ENCODE data around the gene CNTN4.

Gene CNTN4

DNA sequence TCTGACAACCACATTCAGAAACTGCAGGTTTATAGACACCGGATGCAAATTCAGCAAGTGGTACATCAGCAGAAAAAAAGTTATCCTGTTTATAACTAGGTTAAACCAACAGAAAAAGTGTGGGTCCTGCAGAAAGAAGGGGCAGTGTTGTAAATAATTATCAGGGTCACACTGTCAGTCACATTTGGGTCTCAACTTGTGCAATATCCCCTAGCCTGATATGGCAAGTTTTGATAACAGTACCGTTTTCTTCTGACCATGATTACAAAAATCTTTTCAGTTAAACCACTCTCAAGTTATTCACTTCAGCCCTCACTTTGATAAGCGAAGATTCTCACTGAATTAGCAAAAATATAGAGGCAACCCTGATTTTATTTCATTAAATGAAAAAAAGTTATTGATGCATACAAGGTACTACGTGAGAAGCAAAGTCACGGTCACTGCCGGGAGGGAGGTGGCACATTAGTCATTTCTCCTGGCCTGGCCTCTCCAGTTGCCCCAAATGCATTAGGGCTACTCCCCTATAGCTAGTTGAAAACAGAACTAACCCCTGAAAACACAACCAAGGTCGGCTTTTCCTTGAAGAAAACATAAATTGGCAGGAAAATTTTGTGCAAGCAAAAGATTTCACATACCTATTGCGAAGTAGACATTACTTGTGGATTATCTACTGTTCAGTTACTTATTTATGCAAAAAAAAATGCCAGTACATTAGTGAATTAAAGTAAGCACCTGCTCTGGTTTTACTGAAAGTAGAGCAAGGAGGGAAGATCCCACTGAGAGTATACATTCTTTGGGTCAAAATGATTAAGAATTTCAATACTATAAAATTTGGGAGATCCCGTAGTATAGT is 982.9 kb downstream of the CNTN4 start:
- DNase-seq: no peak

DNA sequence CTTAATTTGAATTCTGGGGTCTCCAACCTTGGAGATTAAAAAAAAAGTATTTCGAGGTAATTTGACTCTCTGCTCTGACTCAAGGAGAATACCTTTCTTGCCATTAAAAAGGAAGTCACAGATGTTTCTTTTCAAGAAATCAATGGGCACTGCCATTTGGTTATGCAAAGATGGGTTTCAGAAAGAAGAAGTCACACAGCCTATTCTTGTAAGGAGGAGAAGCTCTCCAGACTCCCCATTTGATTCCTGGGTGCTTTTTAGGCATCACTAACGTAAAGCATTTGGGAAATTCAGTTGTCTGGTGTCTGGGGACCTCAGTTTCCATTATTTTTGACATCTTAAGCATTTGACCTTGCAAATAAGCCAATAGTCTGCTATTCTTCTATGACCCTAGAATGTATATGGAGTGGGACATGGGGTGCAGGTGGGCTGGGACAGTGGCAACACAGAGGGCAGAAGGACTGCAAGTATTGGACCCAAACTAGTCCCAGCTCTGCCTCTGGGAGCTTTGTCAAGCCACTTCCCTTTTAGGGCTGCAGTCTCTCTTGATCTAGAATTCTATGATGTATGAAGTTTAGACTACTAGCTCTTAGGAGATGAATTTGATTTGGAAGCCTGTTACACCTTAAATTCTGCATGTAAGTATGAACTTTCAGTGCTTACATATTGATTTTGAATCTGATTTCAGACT is 983.7 kb downstream of the CNTN4 start:
- no peak for DNase-seq

DNA sequence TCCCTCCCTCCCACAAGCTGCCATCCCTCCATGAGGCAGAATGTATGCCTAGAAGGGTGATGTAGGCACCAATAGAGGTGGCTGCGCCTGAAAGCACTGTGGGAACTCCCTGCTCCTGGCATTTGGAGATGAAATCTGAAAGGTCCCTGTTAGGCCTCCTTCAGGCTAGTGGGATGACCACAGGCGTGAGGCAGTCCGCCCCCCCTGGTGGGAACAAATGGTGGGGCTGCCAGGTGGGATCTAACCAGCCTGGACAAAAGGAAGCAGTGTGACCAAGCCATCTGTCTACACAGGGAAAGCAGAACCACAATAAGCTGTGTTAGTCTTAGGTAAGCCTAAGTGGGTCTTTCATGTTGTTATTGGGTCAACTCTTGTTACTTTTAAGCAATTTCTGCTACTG is 986.2 kb downstream of the CNTN4 start:
- no peak for DNase-seq

DNA sequence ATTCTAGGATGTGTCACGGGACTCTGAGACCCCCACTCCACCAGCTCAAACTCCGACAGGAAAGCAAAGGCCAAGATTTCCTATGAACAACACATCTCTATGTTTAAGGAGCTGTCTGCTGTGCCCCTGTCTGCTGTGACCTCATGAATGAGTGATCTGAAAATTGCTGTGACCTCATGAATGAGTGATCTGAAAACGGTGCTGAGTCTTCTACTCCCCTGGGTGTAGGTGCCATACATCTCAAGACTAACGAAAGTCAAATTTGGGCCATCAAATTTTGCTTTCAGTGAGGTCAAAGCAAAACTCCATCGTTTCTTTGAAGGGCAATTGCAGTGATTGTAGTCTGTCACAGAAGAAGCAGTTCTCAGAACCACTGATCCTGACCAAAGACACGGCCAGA is 987.1 kb downstream of the CNTN4 start:
- DNase-seq: no peak

DNA sequence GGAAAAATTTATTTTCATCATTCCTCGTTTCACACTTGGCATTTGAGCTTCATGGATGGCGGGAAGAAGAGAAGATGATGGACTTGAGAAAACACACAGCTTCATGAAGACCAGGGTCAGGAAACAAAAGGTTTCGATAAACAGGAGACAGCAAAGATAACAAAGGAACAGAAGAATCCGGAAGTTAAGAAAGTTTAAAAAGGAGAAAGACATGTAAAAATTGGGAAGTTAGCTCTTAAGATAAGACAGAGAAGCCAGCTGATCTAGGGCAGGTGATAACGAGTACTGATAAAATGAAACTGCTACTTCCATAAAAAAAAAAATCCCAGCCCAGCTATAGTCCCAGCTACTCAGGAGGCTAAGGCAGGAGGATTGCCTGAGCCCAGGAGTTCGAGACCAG is 987.6 kb downstream of the CNTN4 start:
- no peak for DNase-seq

DNA sequence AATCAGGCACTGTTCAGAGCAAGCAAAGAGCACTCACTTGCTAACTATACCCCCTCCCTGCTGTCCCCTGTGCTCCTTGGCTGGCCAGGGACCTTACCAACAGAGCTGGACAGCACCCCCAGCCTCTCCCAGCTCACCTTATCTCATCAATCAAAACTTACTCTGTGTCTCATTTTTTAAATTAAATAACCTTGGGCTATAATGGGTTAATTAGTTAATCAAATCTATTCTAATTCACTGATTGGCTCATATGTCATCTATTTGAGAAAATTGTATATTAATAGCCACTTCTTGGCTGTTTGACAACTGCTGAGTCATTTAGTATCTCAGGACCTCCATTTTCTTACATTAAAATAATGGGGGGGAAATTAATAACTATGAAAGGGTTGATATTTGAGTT is 988.6 kb downstream of the CNTN4 start:
- no peak for DNase-seq

DNA sequence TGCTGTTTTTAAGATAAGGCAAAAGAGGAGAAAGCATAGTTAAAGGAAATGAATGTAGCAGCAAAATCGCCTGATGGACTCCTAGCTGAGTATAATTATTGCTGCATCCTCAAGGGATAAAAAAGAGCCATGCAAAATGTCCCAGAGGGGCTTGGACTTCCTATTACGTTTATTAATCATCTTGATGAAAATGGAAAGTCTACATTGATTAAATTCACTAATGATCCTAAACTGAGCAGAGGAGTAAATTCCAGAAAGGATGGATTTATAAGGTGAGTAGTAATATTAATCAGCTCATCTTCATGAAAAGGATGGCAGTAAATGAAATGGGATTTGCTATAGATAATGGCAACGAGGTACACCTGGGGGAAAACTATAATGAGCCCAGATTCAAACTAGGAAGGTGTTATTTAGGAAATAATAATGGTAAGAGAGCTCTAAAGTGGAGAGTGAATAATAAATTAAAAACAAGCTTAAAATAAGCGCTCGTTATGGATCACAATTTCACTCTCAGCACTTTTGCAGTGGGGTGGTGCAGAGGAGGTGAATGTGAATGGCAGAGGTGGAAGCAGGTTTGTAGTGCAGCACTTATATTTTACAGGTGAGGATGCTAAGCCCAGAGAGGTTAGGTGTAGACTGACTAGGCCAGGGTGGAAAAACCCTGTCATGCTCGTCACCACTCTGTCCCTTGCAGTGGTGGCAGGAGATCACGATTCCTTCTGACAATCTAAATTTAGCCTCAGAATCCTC is 989.2 kb downstream of the CNTN4 start:
- DNase-seq: no peak

DNA sequence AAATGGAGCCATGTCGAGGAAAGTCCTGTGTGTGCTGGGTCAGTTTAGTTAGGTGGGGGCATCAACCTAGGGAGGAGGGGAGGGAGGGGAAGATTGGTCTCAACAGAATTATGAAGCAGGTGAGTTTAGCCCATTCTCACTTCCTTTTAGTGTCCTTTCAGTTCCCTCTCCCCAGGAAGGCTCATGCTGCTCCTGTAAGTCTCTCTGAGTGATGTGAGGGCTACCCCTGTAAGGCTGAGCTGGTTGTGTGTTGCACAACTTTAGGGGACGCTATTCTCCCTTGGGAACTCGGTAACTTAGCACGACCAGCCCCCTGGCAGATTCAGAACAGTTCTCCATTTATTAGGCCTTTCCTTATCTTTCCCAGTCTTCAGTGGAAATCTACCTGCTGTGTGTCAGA is 990.4 kb downstream of the CNTN4 start:
- no peak for DNase-seq

DNA sequence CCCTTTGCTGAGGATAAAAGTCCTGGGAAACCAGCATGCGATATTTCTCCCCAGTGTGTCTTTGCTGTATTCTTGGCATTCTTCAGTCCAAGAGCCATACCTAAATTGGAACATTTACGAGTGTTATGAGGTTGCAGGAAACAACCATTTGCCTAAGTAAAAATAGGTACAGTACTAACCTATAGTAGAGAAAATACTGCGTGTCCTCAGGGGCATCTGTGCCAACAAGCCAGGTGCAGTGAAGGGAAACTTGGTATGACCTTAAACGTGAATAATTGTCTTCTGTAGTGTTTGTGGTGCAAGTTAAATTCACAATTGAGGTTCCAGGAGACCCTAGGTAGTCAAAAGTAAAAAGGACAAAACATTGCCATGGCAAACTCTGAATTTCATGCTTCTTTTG is 999.3 kb downstream of the CNTN4 start:
- DNase-seq: no peak

DNA sequence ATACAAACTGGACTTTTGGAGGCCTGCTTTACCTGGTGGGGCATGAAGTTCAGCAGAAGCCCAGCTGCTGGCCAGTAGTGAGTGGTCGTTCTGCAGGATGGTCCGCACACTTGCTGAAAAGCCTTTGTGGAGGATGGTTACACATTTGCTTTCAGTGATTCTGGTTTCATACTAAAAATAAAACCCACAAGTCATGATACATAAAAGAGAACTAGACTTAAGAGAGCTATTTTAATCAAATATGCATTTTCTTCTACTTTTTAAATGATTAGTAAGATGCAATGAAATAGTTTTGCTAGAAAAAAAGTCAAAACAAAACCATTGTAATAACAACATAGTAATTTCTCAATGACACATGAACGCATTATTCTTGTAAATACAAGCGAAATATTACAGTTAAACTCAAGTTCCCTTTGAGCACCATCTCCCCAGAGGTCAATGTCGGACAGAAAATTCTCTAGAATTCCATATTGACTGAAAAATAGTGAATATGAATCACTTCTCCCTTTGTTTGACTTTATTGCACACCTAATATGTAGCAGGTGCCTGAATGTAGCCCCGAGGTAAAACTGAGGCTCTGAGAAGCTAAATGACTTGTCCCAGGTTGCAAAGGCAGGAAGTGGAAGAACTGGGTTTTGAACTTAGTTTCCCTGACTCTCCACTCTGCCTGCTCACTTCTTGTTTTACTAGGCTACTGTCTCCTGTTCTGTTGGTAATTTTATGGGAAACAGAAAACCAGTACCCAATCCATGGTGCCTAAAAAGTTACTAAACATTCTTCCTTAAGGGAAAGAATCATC is 1003.2 kb downstream of the CNTN4 start:
- no peak for DNase-seq

DNA sequence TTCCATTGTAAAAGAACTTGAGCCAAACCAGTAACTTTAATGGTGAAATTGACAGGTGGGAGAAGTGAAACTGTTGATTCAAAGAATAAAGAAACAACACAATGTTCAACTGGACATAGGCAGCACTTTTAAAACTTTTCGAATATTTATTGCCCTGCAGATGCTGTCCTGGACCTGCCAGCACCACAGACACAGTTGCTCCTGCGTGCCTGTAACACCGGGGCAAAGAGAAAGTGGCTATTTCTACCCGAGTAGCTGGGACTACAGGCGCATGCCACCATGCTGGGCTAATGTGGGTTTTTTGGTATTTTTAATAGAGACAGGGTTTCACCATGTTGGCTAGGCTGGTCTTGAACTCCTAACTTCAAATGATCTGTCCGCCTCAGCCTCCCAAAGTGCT is 1004.1 kb downstream of the CNTN4 start:
- DNase-seq: no peak

DNA sequence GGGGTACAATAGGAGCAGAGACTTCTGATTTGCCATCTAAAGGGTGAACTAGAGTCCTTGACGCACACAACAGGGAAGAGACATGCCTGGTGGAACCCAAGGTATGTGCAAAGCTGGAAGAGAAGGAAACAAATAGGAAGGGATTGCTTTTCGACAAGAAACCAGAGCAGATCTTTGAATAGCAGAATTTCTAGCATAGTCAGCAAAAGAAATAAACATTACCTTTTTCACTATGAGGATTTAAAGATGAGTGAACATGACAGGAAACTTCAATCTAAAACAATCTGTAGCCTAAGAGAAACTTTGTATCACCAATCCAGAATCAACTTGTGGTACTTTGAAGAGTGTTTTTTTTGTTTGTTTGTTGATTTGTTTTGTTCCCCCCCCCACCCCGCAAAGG is 1006.6 kb downstream of the CNTN4 start:
- DNase-seq: no peak

DNA sequence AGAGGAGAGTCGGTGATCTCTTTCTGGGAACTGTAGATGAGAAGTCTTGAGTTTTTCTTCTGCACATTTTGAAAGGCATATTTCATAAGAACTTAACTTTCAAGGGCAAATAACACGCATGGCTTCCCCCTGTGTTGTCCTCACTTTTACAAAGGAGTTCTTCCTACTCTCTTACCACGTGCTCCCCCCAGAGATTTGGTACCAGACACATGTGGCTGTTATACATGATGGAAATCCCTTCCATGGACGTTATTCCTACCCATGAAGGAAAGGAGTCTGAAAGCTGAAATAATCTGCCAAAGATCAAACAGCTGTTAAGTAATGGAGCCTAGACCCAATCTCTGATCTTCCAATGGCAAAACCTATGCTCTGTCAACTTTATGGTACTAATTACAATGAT is 1007.1 kb downstream of the CNTN4 start:
- DNase-seq: no peak

DNA sequence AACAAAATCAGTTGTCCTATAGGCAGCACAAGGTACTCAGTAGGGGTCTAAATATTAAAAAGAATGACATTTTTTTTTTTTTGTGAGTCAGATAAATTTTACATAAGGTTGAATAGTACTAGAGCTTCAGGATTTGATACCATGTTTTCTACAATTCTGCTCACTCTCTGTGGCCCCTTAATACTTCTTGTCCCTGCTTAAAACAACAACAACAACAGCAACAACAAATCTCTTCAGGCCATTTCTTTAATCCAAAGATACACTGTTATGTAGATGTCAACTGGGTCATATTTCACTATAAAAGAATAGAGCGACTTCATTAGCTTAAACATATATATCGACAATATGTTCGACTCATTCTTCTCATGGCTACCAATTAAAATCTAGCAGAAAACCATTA is 1008.5 kb downstream of the CNTN4 start:
- no peak for DNase-seq
